Pancreas (tissue), 10 donors: ENCODE data around the gene CAMK4. TPM values are rescaled to one million over a fixed set of nuclear protein-coding genes. Genes with fewer than 3 reads are reported as not detected.

Experiments used
- ATAC-seq, 4 donors: fragments of 200-7000 bp; cut with Tn5 transposase; one replicate each; pipeline versions ENCODE4 v1.8.0 to v1.9.1; 2020; ENCODE audit warnings: mild to moderate bottlenecking in 4 of 4, moderate library complexity in 4 of 4
- DNase-seq, 6 donors: peaks; one replicate each; pipeline ENCODE4 v3.0.0-alpha.2; 2020
- FAIRE-seq: peaks from 2 replicates; lab custom pipeline; 2012; peaks lifted over from hg19 to GRCh38; lab: Jason Lieb, UNC
- H3K27ac ChIP-seq, 4 donors: fragments of 200-600 bp; sonication (generic); 1 replicate in 3 of 4; 2 replicates in 1 of 4; pipeline versions ENCODE4 v1.5.0 to v1.8.0; 2020
- H3K27me3 ChIP-seq, 4 donors: fragments of 200-600 bp; one replicate each; pipeline ENCODE4 v1.8.0; 2021
- H3K36me3 ChIP-seq, 3 donors: fragments of 200-600 bp; sonication (generic) in 1 of 3; one replicate each; pipeline versions ENCODE4 v1.5.0 to v1.8.0; 2020 to 2021
- H3K4me1 ChIP-seq, 3 donors: fragments of 200-600 bp; one replicate each; pipeline ENCODE4 v1.8.0; 2021
- H3K4me3 ChIP-seq, 4 donors: fragments of 200-600 bp; sonication (generic) in 2 of 4; one replicate each; pipeline versions ENCODE4 v1.5.0 to v1.8.0; 2020 to 2021
- H3K9me3 ChIP-seq, 4 donors: fragments of 200-600 bp; one replicate each; pipeline ENCODE4 v1.8.0; 2021
- CTCF ChIP-seq, 4 donors: fragments of 200-600 bp; sonication (generic) in 3 of 4; IDR thresholded peaks; one replicate each; pipeline versions ENCODE4 v1.5.0 to v1.8.0; 2021; ENCODE audit warnings: antibody characterized with exemption in 4 of 4
- WGBS, 2 donors: extraction: QIAGEN DNeasy Blood & Tissue Kit; methylation state at CpG; one replicate each; pipeline ENCODE4 v1.1.7; 2013; 5-methylcytosine and 5-hydroxymethylcytosine counted together
- intact Hi-C, 3 donors: fragments of 100-400 bp; cut with DNase I; formaldehyde crosslinking; loops; one replicate each; pipeline versions ENCODE4 v1.11.1 to v1.14.2; 2022
- polyA plus RNA-seq, 2 donors: library from polyadenylated mRNA; stranded (reverse); fragments of 200-250 nt; gene quantifications; one replicate each; pipeline ENCODE4 v1.2.3, GENCODE V29; 2013
- total RNA-seq, 6 donors: library from RNA; stranded (reverse); fragmentation: NEBNext Ultra II Directional in 4 of 6; extraction: Animal tissue kit (Norgen Biotek cat#: 25700) in 4 of 6; gene quantifications; one replicate each; pipeline versions ENCODE4 v1.2.1 to v1.2.4, GENCODE V29; 2021 to 2023
- donor health status: healthy with polysubstance abuse.
- donor health status: DM: no; HTN: no; CAD: no; lungs with moderate emphysema.
- donor health status: DM: no; HTN: no; CAD: no.
- donor health status: control.
- donor health status: control.
- donor health status: Bipolar disorder and iron deficiency.
- donor health status: DM: yes; HTN: yes; CAD: no.
- donor health status: DM: no; HTN: no; CAD: no.
- donor health status: DM: no; HTN: no; CAD: no.
- donor health status: DM: yes; HTN: yes; CAD: no.

Gene CAMK4
- total and polyA plus RNA-seq, 8 donors, result 0.04 to 1.3 (median 0.34) TPM

GRCh38 chr5:111518777-111519176 lies 294.6 kb downstream of the CAMK4 start:
- 66 to 76% methylated on average over 2 of the region's 2 CpGs for WGBS, 2 donors
- FAIRE-seq, result no peak
- Histone ChIP-seq H3K36me3 (no peaks in the 10 kb centered on the region), H3K27me3 (no peaks in the 10 kb centered on the region), H3K4me3 (no peak overlapping the region), H3K9me3 (no peaks in the 10 kb centered on the region), H3K4me1 (peaks cover 0 to 6% (median 4%) of the 10 kb centered on the region in 3 donors), H3K27ac (no peak overlapping the region)
- ATAC-seq, result no peak
- DNase-seq, result no peak
- intact Hi-C loops, result no loop called here
- no peak for TF ChIP-seq CTCF (IDR thresholded peaks at IDR 0.05)

- no peaks in the 10 kb centered on the region for H3K27me3 ChIP-seq
- TF ChIP-seq CTCF (IDR thresholded peaks at IDR 0.05), result no peak
- H3K9me3 ChIP-seq, result no peaks in the 10 kb centered on the region
- DNase-seq, result no peak
- no peaks in the 10 kb centered on the region for H3K36me3 ChIP-seq
- no peak for FAIRE-seq
- WGBS, 2 donors, result 27 to 40% methylated on average over 3 of the region's 3 CpGs
- no peak overlapping the region for H3K27ac ChIP-seq
- peaks cover 0 to 6% (median 4%) of the 10 kb centered on the region in 3 donors for H3K4me1 ChIP-seq
- ATAC-seq, result peak; percentile 23 to 70 (median 41)
- no peak overlapping the region for H3K4me3 ChIP-seq
- intact Hi-C loops, result no loop called here
These were observed 296.7 kb downstream of the CAMK4 start for GRCh38 chr5:111520908-111521307.

GRCh38 chr5:111528056-111528455 lies 303.9 kb downstream of the CAMK4 start:
- intact Hi-C loops, result no loop called here
- ATAC-seq, result no peak
- no peak overlapping the region for H3K27ac ChIP-seq
- no peak overlapping the region for H3K4me3 ChIP-seq
- DNase-seq, result no peak
- H3K4me1 ChIP-seq, result no peaks in the 10 kb centered on the region
- 77 to 87% methylated on average over 3 of the region's 3 CpGs for WGBS, 2 donors
- H3K27me3 ChIP-seq, result no peaks in the 10 kb centered on the region
- no peak for TF ChIP-seq CTCF (IDR thresholded peaks at IDR 0.05)
- no peaks in the 10 kb centered on the region for H3K9me3 ChIP-seq
- FAIRE-seq, result peak; percentile 53
- H3K36me3 ChIP-seq, result no peaks in the 10 kb centered on the region

GRCh38 chr5:111530298-111530740 lies 306.1 kb downstream of the CAMK4 start:
- no peaks in the 10 kb centered on the region for H3K4me1 ChIP-seq
- intact Hi-C loops, result loop anchor here in 2 of 3 donors (5.0 kb wide), 1 partner anchor 617 kb away; no protein-coding TSS in a partner anchor
- no peak overlapping the region for H3K27ac ChIP-seq
- 59 to 71% methylated on average over 10 of the region's 10 CpGs for WGBS, 2 donors
- no peak for TF ChIP-seq CTCF (IDR thresholded peaks at IDR 0.05)
- FAIRE-seq (peak; percentile 26), DNase-seq (peak in 2 of 6 donors; percentile 36 to 54), ATAC-seq (peak in 3 of 4 donors; percentile 57 to 89 (median 78))
- H3K27me3 ChIP-seq, result no peaks in the 10 kb centered on the region
- no peaks in the 10 kb centered on the region for H3K36me3 ChIP-seq
- no peak overlapping the region for H3K4me3 ChIP-seq
- H3K9me3 ChIP-seq, result no peaks in the 10 kb centered on the region

GRCh38 chr5:111532886-111533582 lies 308.9 kb downstream of the CAMK4 start:
- Histone ChIP-seq H3K9me3 (no peaks in the 10 kb centered on the region), H3K36me3 (no peaks in the 10 kb centered on the region), H3K4me1 (no peaks in the 10 kb centered on the region), H3K27me3 (no peaks in the 10 kb centered on the region), H3K4me3 (no peak overlapping the region), H3K27ac (no peak overlapping the region)
- FAIRE-seq, result no peak
- DNase-seq, result no peak
- no peak for TF ChIP-seq CTCF (IDR thresholded peaks at IDR 0.05)
- ATAC-seq, result no peak
- WGBS, 2 donors, result 57 to 61% methylated on average over 5 of the region's 5 CpGs
- intact Hi-C loops, result loop anchor here in 2 of 3 donors (5.0 kb wide), 1 partner anchor 614 kb away; no protein-coding TSS in a partner anchor
